GM20431 (cell line): ENCODE measurements around the gene IFTAP.

Source experiments
- in situ Hi-C: fragments of 300-500 bp; cut with MseI, MboI; formaldehyde crosslinking; loops from one replicate; pipeline ENCODE4 v1.15.0; 2020; ENCODE audit warnings: low sequenced_read_pairs; ENCODE audit not compliant: unreplicated experiment

Gene IFTAP

DNA sequence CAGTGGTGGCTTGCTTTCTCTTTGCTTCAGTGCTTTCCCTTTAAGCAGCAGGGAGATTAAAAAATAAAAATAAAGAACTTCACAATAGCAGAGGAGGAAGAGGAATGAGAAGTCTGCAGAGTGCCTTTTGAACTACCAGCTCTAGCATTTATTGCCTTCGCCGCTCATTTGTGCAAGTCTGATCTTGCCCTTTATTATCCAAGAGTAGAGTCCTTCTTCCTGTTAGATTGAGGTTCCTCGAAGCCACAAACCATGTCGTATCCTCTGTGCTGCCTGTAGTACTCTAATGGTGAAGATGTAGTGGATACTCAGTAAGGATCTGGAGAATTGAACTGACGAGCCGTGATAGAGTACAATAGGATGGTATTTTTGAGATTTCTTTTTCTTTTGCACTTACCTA lies 105.0 kb downstream of the IFTAP start:
- in situ Hi-C loops, result loop anchor here (10.0 kb wide), 1 partner anchor 46 kb away; no protein-coding TSS in a partner anchor

DNA sequence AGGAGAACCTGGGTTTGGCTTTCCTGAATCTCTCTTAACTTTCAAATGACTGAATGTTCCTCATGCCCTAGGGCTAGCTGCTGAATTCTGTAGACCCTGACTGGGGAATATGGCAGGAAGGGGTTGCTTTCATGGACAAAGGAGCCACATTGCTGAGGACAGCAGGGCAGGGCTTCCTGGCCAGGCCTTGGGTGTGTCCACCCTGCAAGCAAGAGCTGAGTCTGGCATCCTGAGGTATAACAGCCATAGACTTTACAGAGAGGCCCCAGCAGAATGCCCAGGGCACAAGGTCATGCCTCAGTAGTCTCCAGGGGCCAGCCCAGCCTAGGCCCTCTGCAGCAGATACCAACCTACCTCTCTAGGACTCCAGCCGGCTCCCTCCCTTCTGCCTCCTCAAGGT lies 105.9 kb downstream of the IFTAP start:
- in situ Hi-C loops, result no loop called here

- in situ Hi-C loops, result no loop called here
Observed at GRCh38 chr11:36702330-36703054, 108.2 kb downstream of the IFTAP start.

DNA sequence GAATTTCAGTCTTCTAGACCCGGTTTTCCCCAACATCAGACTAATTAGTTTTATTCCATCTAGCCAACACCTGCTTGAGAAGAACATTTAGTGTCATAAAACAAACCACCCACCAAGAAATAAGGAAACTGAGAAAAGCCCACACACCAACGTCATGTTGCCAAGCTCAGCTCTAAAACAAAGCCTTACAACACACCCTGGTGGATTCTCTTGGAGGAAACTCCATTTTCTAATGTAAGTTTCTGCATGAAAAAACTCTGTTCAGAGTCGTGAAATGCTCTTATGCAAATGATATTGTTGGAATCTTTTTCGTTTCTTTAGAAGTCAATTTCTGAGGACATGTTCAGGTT lies 108.7 kb downstream of the IFTAP start:
- in situ Hi-C loops, result no loop called here
